H9 (cell line): ENCODE results near the gene HOXD4. TPM values are rescaled to one million over a fixed set of nuclear protein-coding genes. Genes with fewer than 3 reads are reported as not detected.

Experiments used
- DNase-seq: peaks from one replicate; pipeline ENCODE4 v3.0.0-alpha.2; 2017
- H2AFZ ChIP-seq: one replicate; pipeline ENCODE4 v1.6.1; 2013; ENCODE audit warnings: mild to moderate bottlenecking, low read length, control low read depth, moderate library complexity
- H2AK5ac ChIP-seq: 2 replicates; pipeline ENCODE4 v1.6.1; 2013; ENCODE audit warnings: low read length, control low read depth, mixed read lengths; ENCODE audit not compliant: insufficient read length
- H2BK120ac ChIP-seq: one replicate; pipeline ENCODE4 v1.6.1; 2013; ENCODE audit warnings: low read depth, mild to moderate bottlenecking, low read length, control low read depth, inconsistent platforms; ENCODE audit not compliant: poor library complexity, severe bottlenecking
- H2BK12ac ChIP-seq: 2 replicates; pipeline ENCODE4 v1.6.1; 2013; ENCODE audit warnings: low read length, control low read depth, mixed read lengths, low read depth; ENCODE audit not compliant: insufficient read length
- H2BK15ac ChIP-seq: 2 replicates; pipeline ENCODE4 v1.6.1; 2013; ENCODE audit warnings: low read depth, low read length, control low read depth
- H2BK20ac ChIP-seq: one replicate; pipeline ENCODE4 v1.6.1; 2013; ENCODE audit warnings: low read depth, mild to moderate bottlenecking, low read length, control low read depth, inconsistent platforms; ENCODE audit not compliant: poor library complexity, severe bottlenecking
- H2BK5ac ChIP-seq: 2 replicates; pipeline ENCODE4 v1.6.1; 2013; ENCODE audit warnings: low read length, control low read depth, mixed read lengths; ENCODE audit not compliant: insufficient read length
- H3K14ac ChIP-seq: 2 replicates; pipeline ENCODE4 v1.6.1; 2013; ENCODE audit warnings: low read length, control low read depth; ENCODE audit not compliant: insufficient read depth
- H3K18ac ChIP-seq: 2 replicates; pipeline ENCODE4 v1.6.1; 2013; ENCODE audit warnings: low read depth, mild to moderate bottlenecking, mixed read lengths, low read length, control low read depth; ENCODE audit not compliant: insufficient read length
- H3K23ac ChIP-seq: 2 replicates; pipeline ENCODE4 v1.6.1; 2013; ENCODE audit warnings: low read length, control low read depth, mixed read lengths, low read depth; ENCODE audit not compliant: insufficient read length
- H3K23me2 ChIP-seq: 2 replicates; pipeline ENCODE4 v1.6.1; 2013; ENCODE audit warnings: low read depth, mild to moderate bottlenecking, mixed read lengths, low read length, control low read depth; ENCODE audit not compliant: insufficient read length, poor library complexity, severe bottlenecking
- H3K27ac ChIP-seq: 2 replicates; pipeline ENCODE4 v1.5.1; 2013; ENCODE audit warnings: low read length, control low read depth, mixed read lengths, low read depth; ENCODE audit not compliant: insufficient read length
- H3K27me3 ChIP-seq: 2 replicates; pipeline ENCODE4 v1.6.1; 2013; ENCODE audit warnings: low read length, control low read depth, inconsistent platforms; ENCODE audit not compliant: insufficient read depth
- H3K4ac ChIP-seq: 2 replicates; pipeline ENCODE4 v1.6.1; 2013; ENCODE audit warnings: low read depth, mild to moderate bottlenecking, control low read depth, inconsistent platforms, low read length, moderate library complexity
- H3K4me1 ChIP-seq: 2 replicates; pipeline ENCODE4 v1.6.1; 2013; ENCODE audit warnings: low read length, control low read depth, inconsistent platforms; ENCODE audit not compliant: insufficient read depth
- H3K4me2 ChIP-seq: 2 replicates; pipeline ENCODE4 v1.6.1; 2013; ENCODE audit warnings: low read length, control low read depth, mixed read lengths; ENCODE audit not compliant: insufficient read length, insufficient read depth
- H3K56ac ChIP-seq: 2 replicates; pipeline ENCODE4 v1.6.1; 2013; ENCODE audit warnings: low read depth, mild to moderate bottlenecking, mixed read lengths, low read length, control low read depth; ENCODE audit not compliant: insufficient read length
- H3K79me1 ChIP-seq: 2 replicates; pipeline ENCODE4 v1.6.1; 2013; ENCODE audit warnings: low read depth, mild to moderate bottlenecking, moderate library complexity, low read length, control low read depth, inconsistent platforms; ENCODE audit not compliant: insufficient read depth, poor library complexity, severe bottlenecking
- H3K79me2 ChIP-seq: 2 replicates; pipeline ENCODE4 v1.6.1; 2013; ENCODE audit warnings: low read length, control low read depth, inconsistent platforms; ENCODE audit not compliant: insufficient read depth
- H3K9ac ChIP-seq: 2 replicates; pipeline ENCODE4 v1.6.1; 2013; ENCODE audit warnings: low read length, control low read depth, mixed read lengths; ENCODE audit not compliant: insufficient read length; ENCODE audit errors: extremely low read depth
- H3K9me3 ChIP-seq: one replicate; pipeline ENCODE4 v1.6.1; 2013; ENCODE audit warnings: low read depth, low read length, inconsistent platforms; ENCODE audit not compliant: control insufficient read depth
- H3T11ph ChIP-seq: one replicate; pipeline ENCODE4 v1.6.1; 2013; ENCODE audit warnings: mild to moderate bottlenecking, low read length, control low read depth, inconsistent platforms
- H4K20me1 ChIP-seq: one replicate; pipeline ENCODE4 v1.6.1; 2013; ENCODE audit not compliant: control insufficient read depth, insufficient read length, insufficient read depth
- H4K5ac ChIP-seq: 2 replicates; pipeline ENCODE4 v1.6.1; 2013; ENCODE audit warnings: low read depth, mild to moderate bottlenecking, mixed read lengths, low read length, control low read depth; ENCODE audit not compliant: insufficient read length
- H4K8ac ChIP-seq: replicated peaks from 2 replicates; pipeline ENCODE4 v1.6.1; 2013; ENCODE audit warnings: low read length, control low read depth, mixed read lengths, low read depth; ENCODE audit not compliant: insufficient read length
- H4K91ac ChIP-seq: 2 replicates; pipeline ENCODE4 v1.6.1; 2013; ENCODE audit warnings: low read depth, mild to moderate bottlenecking, moderate library complexity, mixed read lengths, low read length, control low read depth; ENCODE audit not compliant: insufficient read length
- H3K27ac Mint-ChIP-seq, 3 experiments: 2 replicates in 2 of 3; 3 replicates in 1 of 3; pipeline ENCODE4 v1.8.0; 2020 to 2021; ENCODE audit warnings: mixed read lengths in 3 of 3, mild to moderate bottlenecking in 1 of 3, moderate library complexity in 1 of 3
- H3K27me3 Mint-ChIP-seq: 2 replicates; pipeline ENCODE4 v1.8.0; 2021; ENCODE audit warnings: low read depth, mild to moderate bottlenecking, moderate library complexity, mixed read lengths
- H3K36me3 Mint-ChIP-seq, 3 experiments: 2 replicates in 2 of 3; 3 replicates in 1 of 3; pipeline ENCODE4 v1.8.0; 2020 to 2021; ENCODE audit warnings: low read depth in 3 of 3, mixed read lengths in 3 of 3; ENCODE audit not compliant: insufficient read depth in 1 of 3
- H3K4me1 Mint-ChIP-seq, 2 experiments: 2 replicates each; pipeline ENCODE4 v1.8.0; 2020; ENCODE audit warnings: mixed read lengths in 2 of 2
- H3K4me3 Mint-ChIP-seq, 2 experiments: 2 replicates in 1 of 2; 3 replicates in 1 of 2; pipeline ENCODE4 v1.8.0; 2020 to 2021; ENCODE audit warnings: mild to moderate bottlenecking in 2 of 2, mixed read lengths in 2 of 2, moderate library complexity in 1 of 2
- H3K9me3 Mint-ChIP-seq, 2 experiments: 2 replicates in 1 of 2; 3 replicates in 1 of 2; pipeline ENCODE4 v1.8.0; 2020; ENCODE audit warnings: mild to moderate bottlenecking in 2 of 2, mixed read lengths in 2 of 2, moderate library complexity in 1 of 2
- WGBS: extraction: QIAGEN DNeasy Blood & Tissue Kit; methylation state at CpG from one replicate; pipeline ENCODE4 v1.1.7; 2013; ENCODE audit warnings: missing lambda C conversion rate, low lambda C conversion rate, mixed read lengths; ENCODE audit not compliant: insufficient read length; ENCODE audit errors: extremely low coverage; 5-methylcytosine and 5-hydroxymethylcytosine counted together
- total RNA-seq: library from RNA; stranded (reverse); gene quantifications from 2 replicates; pipeline ENCODE4 v1.2.1, GENCODE V29; 2021
- TF ChIP-seq, protein P1 (sequence below): fragments of 200-600 bp; sonication (generic); conservative IDR thresholded peaks from 3 replicates; pipeline ENCODE4 v1.8.0; 2021; ENCODE audit warnings: antibody characterized with exemption, mild to moderate bottlenecking

Gene HOXD4
- total RNA-seq, 1 experiment from 2014 or later, result not detected

DNA sequence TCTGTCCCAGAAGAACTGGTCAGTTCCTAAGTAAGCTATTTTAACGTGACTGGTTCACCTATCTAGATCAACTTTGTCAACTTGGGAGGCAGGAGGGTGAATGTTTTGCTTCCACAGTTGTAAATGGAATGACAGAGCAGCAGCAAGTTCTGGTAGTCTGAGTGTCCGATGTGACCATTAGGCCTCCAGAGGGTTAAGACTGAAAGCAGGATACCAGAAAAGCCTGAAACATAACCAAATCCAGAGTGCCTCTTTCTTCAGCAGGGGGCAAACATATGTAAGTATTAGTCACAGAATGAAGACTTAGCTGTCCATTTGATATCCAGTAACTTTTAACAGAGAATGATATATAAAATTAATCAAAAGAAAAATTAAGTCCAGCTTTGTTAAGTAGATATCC lies 14.9 kb downstream of the HOXD4 start:
- H3K79me1 ChIP-seq, result no peaks in the 10 kb centered on the region
- H3K9me3 ChIP-seq, result no peaks in the 10 kb centered on the region
- no peak overlapping the region for H3K23ac ChIP-seq
- no peak overlapping the region for H3K56ac ChIP-seq
- no peak overlapping the region for H4K5ac ChIP-seq
- Mint-ChIP-seq H3K4me3 (no peak overlapping the region; a peak in 1 of 5 replicates), H3K27me3 (peaks cover 100% of the 10 kb centered on the region), H3K36me3 (no peaks in the 10 kb centered on the region; a peak in 1 of 7 replicates), H3K4me1 (peaks cover 0 to 25% of the 10 kb centered on the region in 2 experiments; a peak in 3 of 4 replicates), H3K9me3 (peaks cover 0 to 5% of the 10 kb centered on the region in 2 experiments; a peak in 3 of 5 replicates), H3K27ac (no peak overlapping the region)
- H4K91ac ChIP-seq, result no peak overlapping the region
- no peak overlapping the region for H3K14ac ChIP-seq
- DNase-seq, result no peak
- peaks cover 97% of the 10 kb centered on the region for H3K27me3 ChIP-seq
- no peak overlapping the region for H3K4ac ChIP-seq
- no peak overlapping the region for H3T11ph ChIP-seq
- no peak overlapping the region for H2BK120ac ChIP-seq
- H2AFZ ChIP-seq, result no peak overlapping the region
- no peak overlapping the region for H2BK12ac ChIP-seq
- no peak overlapping the region for H3K4me2 ChIP-seq
- no peak overlapping the region for H3K18ac ChIP-seq
- H4K20me1 ChIP-seq, result peaks cover under 1% of the 10 kb centered on the region
- H2BK20ac ChIP-seq, result no peak overlapping the region
- no peaks in the 10 kb centered on the region for H3K79me2 ChIP-seq
- no peak overlapping the region for H2AK5ac ChIP-seq
- H3K4me1 ChIP-seq, result no peaks in the 10 kb centered on the region
- no peaks in the 10 kb centered on the region for H3K23me2 ChIP-seq
- H3K27ac ChIP-seq, result no peak overlapping the region
- H4K8ac ChIP-seq, result no peak overlapping the region
- no peak overlapping the region for H3K9ac ChIP-seq
- WGBS, result no CpG with 5 or more reads among the region's 2 CpGs
- H2BK15ac ChIP-seq, result no peak overlapping the region
- TF ChIP-seq, protein P1, sequence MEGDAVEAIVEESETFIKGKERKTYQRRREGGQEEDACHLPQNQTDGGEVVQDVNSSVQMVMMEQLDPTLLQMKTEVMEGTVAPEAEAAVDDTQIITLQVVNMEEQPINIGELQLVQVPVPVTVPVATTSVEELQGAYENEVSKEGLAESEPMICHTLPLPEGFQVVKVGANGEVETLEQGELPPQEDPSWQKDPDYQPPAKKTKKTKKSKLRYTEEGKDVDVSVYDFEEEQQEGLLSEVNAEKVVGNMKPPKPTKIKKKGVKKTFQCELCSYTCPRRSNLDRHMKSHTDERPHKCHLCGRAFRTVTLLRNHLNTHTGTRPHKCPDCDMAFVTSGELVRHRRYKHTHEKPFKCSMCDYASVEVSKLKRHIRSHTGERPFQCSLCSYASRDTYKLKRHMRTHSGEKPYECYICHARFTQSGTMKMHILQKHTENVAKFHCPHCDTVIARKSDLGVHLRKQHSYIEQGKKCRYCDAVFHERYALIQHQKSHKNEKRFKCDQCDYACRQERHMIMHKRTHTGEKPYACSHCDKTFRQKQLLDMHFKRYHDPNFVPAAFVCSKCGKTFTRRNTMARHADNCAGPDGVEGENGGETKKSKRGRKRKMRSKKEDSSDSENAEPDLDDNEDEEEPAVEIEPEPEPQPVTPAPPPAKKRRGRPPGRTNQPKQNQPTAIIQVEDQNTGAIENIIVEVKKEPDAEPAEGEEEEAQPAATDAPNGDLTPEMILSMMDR, result no peak
- no peak overlapping the region for H2BK5ac ChIP-seq
